Stimulated activated naive CD4-positive, alpha-beta T cell treated with Interleukin-2 at 50 U/mL for 16 hours (primary cell): ENCODE data around the gene PACSIN1.

Experiments
- DNase-seq: peaks from one replicate; lab custom pipeline; 2025; lab: John Stamatoyannopoulos, UW

Gene PACSIN1

DNA sequence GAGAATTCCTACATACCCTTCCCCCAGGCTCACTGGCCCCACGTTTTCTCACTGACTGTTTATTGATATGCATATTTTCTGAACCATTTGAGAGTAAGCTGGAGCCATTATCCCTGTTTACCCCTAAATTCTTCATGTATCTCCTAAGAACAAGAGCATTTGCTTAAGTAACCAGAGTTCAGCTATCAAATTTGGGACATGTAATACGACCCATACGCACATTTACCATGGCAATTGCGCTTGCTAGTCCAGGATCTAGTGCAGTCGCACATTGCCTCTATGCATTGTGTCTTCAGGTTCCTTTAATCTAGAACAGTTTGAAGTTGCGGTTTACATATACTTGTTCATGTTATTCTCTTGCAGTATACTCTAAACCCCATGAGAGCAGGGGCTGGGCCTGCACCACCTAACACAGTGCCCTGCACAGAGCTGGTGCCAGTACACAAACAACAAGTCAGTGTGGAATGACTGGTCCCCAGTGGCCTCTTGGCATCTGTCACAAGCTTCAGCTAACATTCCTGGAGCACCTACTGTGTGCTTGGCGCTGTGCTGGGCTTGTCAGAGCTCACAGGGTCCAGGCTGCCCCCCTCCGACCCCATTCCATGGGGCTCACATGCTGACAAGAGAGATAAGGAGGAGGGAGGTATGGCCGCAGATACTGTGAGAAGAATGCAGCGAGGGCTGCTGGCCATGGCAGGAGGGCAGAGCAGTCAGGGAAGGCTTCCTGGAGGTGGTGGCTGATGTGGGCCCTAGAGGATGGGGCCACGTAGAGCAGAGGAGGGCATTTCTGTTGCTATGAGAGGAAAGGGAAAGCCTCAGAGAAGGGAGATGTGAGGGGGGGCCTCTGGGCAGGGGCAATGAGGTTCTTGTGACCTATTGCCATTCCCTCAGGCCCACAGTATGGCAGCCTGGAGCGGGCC is 62.1 kb downstream of the PACSIN1 start:
- no peak for DNase-seq

DNA sequence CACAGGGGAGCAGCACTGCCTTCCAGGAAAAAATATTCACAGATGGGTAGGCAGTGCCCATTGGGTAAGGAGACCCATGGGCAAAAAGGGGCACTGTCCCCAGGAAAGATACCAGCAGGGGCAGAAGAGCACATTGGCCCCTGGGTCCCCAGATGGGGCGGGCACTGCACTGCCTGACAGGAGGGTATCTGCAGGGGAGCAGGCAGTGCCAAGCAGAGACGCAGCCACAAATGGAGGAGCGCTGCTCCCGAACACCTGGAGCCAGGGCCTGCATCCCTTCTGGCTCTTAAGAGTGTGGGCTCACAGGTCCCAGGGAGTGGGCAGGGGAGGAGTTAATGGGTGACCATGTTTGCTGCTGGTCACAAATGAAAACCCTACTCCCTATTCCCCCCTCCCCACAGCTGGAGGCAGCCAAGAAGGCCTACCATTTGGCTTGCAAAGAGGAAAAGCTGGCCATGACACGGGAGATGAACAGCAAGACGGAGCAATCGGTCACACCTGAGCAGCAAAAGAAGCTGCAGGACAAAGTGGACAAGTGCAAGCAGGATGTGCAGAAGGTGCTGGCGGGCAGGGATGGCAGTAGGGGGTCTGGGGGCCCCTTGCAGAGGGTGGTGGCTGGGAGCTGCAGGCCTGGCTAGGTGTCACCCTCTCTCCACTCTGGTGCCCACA is 63.3 kb downstream of the PACSIN1 start:
- no peak for DNase-seq

GRCh38 chr6:34529665-34530327 is 63.9 kb downstream of the PACSIN1 start:
- DNase-seq, result no peak

GRCh38 chr6:34530753-34531365 is 65.0 kb downstream of the PACSIN1 start:
- DNase-seq, result no peak

DNA sequence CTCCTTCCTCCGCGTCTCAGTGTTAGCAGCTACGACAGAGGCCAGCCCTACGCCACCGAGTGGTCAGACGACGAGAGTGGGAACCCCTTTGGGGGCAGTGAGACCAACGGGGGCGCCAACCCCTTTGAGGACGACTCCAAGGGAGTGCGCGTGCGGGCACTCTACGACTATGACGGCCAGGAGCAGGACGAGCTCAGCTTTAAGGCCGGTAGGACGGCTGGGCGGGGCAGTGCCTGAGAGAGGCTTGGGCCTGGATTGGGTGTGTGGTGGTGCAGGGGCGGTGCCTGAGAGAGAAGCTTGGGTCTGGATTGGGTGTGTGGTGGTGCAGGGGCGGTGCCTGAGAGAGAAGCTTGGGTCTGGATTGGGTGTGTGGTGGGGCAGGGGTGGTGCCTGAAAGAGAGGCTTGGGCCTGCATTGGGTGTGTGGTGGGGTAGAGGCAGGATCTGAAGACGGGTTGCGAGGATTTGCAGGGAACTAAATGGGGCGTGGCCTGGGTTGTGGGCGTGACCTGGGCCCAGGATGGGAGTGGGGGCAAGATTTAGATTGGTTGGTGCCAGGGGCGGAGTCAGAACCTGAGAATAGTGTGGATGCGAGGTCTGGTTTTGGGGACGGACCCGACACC is 65.8 kb downstream of the PACSIN1 start:
- no peak for DNase-seq

- DNase-seq, result no peak
Observed at GRCh38 chr6:34532230-34532629, 66.4 kb downstream of the PACSIN1 start.

- no peak for DNase-seq
Observed at GRCh38 chr6:34534146-34534545, 68.3 kb downstream of the PACSIN1 start.

GRCh38 chr6:34534656-34535055 is 68.8 kb downstream of the PACSIN1 start:
- no peak for DNase-seq

GRCh38 chr6:34535199-34535598 is 69.3 kb downstream of the PACSIN1 start:
- DNase-seq, result no peak

DNA sequence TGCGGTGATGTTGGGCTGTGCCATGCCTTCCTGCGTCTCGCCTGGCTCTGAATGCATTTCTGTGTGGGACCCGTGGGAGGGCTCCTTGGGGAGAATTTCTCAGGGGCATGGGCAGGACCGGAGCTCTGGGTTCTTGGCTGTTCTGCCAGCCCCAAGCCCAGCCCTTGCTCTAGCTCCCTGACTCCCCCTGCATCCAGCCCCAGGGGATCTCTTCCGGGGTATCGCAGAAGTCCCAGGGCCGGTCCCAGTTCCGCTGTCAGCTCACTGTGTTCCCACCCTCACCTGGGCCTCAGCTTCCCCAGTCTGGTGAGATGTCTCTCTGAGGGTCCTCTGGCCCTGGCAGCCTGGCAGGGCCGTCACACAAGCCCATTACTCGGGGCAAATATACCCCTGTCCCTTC is 69.8 kb downstream of the PACSIN1 start:
- DNase-seq, result no peak

- DNase-seq, result no peak
Observed at GRCh38 chr6:34536251-34536958, 70.5 kb downstream of the PACSIN1 start.

DNA sequence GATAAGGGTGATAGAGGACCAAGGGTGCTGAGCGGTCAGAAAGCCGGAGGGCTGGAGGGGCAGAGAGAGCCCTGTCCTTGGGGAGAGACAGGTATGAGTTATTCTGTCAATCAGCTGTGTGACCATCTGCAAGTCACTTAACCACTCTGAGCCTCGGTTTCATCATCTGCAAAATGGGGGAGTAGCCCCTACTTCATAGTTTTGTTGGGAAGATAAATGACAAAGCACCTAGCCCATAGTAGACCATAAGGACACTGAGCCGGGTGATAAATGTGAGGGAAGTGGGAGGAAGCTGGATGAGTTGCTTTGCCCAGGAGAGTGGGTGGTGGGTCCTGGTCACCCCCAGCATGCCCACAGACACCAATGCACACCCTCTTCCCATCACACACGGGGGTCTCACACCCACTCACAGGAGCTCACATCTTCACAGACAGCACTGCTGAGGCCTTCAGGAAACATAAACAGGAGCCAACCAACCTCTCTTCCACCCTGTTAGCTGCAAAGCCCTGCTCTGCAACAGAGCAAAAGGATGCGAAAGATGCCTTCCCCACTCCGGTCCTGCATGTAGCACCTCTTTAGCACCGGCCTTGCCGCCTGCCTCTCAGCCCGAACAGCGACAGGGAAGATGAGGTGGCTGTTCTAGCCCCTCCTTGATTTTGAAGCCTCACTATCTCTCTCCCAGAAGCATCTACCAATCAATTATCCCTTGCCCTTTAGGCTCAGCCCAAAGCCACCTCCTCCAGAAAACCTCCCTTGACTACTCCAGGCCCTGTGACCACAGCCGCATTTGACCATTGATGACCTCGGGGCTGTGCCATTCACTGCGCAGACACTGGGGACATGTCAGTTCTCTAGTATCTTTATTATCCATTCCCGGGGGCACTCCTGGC is 71.3 kb downstream of the PACSIN1 start:
- DNase-seq, result no peak

DNA sequence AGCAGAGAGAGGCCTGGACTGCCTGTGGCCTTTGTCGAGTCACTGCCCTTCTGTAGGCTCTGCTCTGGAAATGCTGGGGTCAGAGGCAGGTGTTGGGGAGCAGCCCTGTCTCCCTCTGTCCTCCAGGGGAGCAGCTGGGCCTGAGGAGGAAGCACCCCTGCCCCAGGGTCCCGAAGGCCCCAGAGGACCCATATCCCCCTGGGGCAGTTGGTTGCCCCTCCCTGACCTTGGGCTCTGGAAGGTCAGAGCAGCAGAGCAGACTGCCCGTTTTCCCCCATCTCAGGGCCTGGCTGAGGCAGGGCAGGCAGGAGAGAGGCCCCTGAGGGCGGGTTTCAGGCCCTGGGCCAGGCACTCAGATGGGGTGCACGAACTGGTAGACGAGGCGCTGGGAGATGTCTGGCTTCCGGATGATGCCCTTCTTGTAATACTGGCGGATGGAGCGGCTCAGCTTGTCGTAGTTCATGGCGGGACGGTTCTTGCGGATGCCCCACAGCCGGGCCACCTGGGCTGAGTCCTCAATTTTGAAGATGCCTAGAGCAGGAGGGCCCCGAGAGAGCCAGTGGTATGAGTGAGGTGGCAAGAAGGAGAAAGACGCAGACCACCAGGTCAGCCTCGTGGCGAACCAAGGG is 72.2 kb downstream of the PACSIN1 start:
- no peak for DNase-seq

DNA sequence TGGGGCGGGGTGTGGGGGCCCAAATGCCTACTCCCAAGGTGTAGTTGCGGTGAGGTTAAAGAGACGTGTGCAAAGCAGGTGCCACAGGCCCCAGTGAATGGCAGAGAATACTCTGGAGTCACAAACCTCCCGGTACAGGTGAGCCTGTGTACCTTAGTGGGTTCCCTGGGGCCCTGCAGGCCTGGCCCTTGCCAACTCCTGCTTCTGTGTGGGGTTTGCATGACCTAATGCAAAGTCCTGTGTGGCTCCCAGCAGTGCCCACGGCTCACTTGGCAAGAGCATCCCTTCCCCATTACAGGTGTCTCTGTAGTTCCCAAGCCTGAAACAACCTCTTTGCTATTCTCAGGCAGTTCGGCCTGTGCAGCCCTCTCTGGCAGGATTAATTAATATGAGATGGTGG is 72.7 kb downstream of the PACSIN1 start:
- no peak for DNase-seq

GRCh38 chr6:34539181-34539580 is 73.3 kb downstream of the PACSIN1 start:
- DNase-seq, result no peak

- no peak for DNase-seq
Observed at GRCh38 chr6:34540222-34540621, 74.3 kb downstream of the PACSIN1 start.

- DNase-seq, result no peak
Observed at GRCh38 chr6:34540841-34541240, 75.0 kb downstream of the PACSIN1 start.

- DNase-seq, result no peak
Observed at GRCh38 chr6:34543421-34543820, 77.5 kb downstream of the PACSIN1 start.

DNA sequence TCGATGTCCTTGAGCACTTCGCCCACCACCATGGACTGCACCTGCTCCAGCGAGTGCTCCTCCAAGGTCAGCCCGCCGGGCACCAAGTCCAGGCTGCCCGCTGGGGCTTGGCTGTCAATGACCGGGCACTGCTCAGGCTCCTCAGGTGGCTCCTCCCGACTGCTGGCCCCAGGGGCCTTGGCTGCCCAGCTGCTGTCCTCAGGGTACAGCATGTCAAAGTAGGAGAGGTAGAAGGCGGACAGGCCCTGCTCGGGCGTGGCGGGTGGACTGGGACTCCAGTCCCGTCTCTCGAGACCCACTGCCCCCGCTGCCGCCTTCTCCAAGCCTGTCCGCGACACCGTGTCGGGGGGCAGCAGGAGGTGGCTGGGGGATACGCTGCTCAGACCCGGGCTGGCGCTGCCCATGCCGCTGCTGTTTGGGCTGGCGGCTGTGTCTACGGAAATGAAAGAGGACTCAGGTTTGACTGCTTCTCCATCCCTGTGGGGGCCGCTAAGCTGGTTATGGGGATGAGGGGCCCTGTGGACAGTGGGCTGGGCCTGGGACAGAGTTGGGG is 78.3 kb downstream of the PACSIN1 start:
- DNase-seq, result no peak
